Breast epithelium (tissue), 3 donors: Measurements from ENCODE around the gene TRIM25.

Source experiments
- POLR2AphosphoS5 ChIP-seq, 3 donors: sonication (generic); formaldehyde crosslinking; IDR thresholded peaks; one replicate each; pipeline ENCODE4 v1.6.1; 2017; ENCODE audit warnings: antibody characterized with exemption in 3 of 3
- TF ChIP-seq, protein P1 (sequence below), 3 donors: fragments of 450-650 bp; IDR thresholded peaks; one replicate each; pipeline ENCODE4 v1.5.1; 2016 to 2017; ENCODE audit warnings: antibody characterized with exemption in 3 of 3, mild to moderate bottlenecking in 3 of 3, moderate library complexity in 3 of 3

DNA sequence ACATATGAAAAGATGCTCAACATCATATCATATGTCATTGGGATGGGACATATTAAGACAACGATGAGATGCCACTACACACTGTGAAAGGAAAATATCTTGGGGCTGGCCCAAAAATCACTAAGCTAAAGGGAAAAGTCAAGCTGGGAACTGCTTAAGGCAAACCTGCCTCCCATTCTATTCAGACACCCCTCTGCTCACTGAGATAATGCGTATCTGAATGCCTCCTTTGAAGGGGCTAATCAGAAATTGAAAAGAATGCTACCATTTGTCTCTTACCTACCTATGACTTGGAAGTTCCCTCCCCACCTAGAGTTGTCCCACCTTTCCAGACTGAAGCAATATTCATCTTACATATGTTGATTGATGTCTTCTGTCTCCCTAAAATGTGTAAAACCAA, 11.2 kb upstream of the TRIM25 start:
- TF ChIP-seq, protein P1, sequence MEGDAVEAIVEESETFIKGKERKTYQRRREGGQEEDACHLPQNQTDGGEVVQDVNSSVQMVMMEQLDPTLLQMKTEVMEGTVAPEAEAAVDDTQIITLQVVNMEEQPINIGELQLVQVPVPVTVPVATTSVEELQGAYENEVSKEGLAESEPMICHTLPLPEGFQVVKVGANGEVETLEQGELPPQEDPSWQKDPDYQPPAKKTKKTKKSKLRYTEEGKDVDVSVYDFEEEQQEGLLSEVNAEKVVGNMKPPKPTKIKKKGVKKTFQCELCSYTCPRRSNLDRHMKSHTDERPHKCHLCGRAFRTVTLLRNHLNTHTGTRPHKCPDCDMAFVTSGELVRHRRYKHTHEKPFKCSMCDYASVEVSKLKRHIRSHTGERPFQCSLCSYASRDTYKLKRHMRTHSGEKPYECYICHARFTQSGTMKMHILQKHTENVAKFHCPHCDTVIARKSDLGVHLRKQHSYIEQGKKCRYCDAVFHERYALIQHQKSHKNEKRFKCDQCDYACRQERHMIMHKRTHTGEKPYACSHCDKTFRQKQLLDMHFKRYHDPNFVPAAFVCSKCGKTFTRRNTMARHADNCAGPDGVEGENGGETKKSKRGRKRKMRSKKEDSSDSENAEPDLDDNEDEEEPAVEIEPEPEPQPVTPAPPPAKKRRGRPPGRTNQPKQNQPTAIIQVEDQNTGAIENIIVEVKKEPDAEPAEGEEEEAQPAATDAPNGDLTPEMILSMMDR (IDR thresholded peaks at IDR 0.05): no peak
- TF ChIP-seq POLR2AphosphoS5 (IDR thresholded peaks at IDR 0.05): no peak
